Ovary (tissue), 9 donors: Measurements from ENCODE around the gene CNTN5. TPM values are rescaled to one million over a fixed set of nuclear protein-coding genes. Genes with fewer than 3 reads are reported as not detected.

Experiments
- DNase-seq, 5 donors: peaks; one replicate each; pipeline ENCODE4 v3.0.0-alpha.2; 2019 to 2020
- H3K27ac ChIP-seq, 2 donors: fragments of 200-600 bp; one replicate each; pipeline versions ENCODE4 v1.5.1 to v1.8.0; 2019 to 2022
- H3K27me3 ChIP-seq: fragments of 200-600 bp; one replicate; pipeline ENCODE4 v1.8.0; 2022
- H3K36me3 ChIP-seq: fragments of 200-600 bp; sonication (generic); one replicate; pipeline ENCODE4 v1.5.1; 2019
- H3K4me1 ChIP-seq: one replicate; pipeline ENCODE4 v1.8.1; 2013; ENCODE audit warnings: mild to moderate bottlenecking, moderate library complexity; ENCODE audit not compliant: insufficient read depth
- H3K4me3 ChIP-seq: fragments of 200-600 bp; sonication (generic); one replicate; pipeline ENCODE4 v1.5.1; 2017
- H3K9me3 ChIP-seq, 2 donors: fragments of 200-600 bp in 1 of 2; sonication (generic) in 1 of 2; one replicate each; pipeline versions ENCODE4 v1.5.1 to v1.8.1; 2013 to 2019; ENCODE audit warnings: mild to moderate bottlenecking in 1 of 2, moderate library complexity in 1 of 2
- EP300 ChIP-seq: sonication (generic); formaldehyde crosslinking; IDR thresholded peaks from one replicate; pipeline ENCODE4 v1.6.1; 2017; ENCODE audit warnings: antibody characterized with exemption
- POLR2A ChIP-seq: fragments of 450-650 bp; IDR thresholded peaks from one replicate; pipeline ENCODE4 v1.6.1; 2017; ENCODE audit warnings: antibody characterized with exemption, mild to moderate bottlenecking, moderate library complexity
- WGBS, 3 donors: extraction: QIAGEN DNeasy Blood & Tissue Kit in 1 of 3; methylation state at CpG; one replicate each; pipeline versions ENCODE4 v1.1.5 to v1.1.7; 2013 to 2017; 5-methylcytosine and 5-hydroxymethylcytosine counted together
- intact Hi-C, 4 donors: fragments of 100-400 bp; cut with DNase I; formaldehyde crosslinking; loops; one replicate each; pipeline versions ENCODE4 v1.11.0 to v1.15.1; 2022 to 2023
- polyA plus RNA-seq, 2 donors: library from polyadenylated mRNA; stranded (reverse); fragments of 200-250 nt in 1 of 2; fragments of 350-450 nt in 1 of 2; fragmentation: Illumina TruSeq in 1 of 2; extraction: RNeasy Lipid Tissue Mini Kit (QIAGEN cat#74804) in 1 of 2; gene quantifications; one replicate each; pipeline ENCODE4 v1.2.3, GENCODE V29; 2013 to 2014
- total RNA-seq, 7 donors: library from RNA; depleted of rRNA in 2 of 7; stranded (reverse); fragments of >200 nt in 2 of 7; fragmentation: NEBNext Ultra II Directional in 3 of 7; extraction: Animal tissue kit (Norgen Biotek cat#: 25700) in 3 of 7; gene quantifications; one replicate each; pipeline versions ENCODE4 v1.1.0 to v1.2.4, GENCODE V29; 2016 to 2023
- TF ChIP-seq, protein P1 (sequence below), 3 donors: fragments of 450-650 bp in 2 of 3; fragments of 200-600 bp in 1 of 3; IDR thresholded peaks; one replicate each; pipeline versions ENCODE4 v1.5.1 to v1.8.0; 2016 to 2022; ENCODE audit warnings: antibody characterized with exemption in 3 of 3, mild to moderate bottlenecking in 1 of 3
- donor health status: DM: no; HTN: no; CAD: no; lungs with moderate emphysema.
- donor health status: DM: no; HTN: no; CAD: no.
- donor health status: Bipolar disorder and iron deficiency.
- donor health status: DM: yes; HTN: yes; CAD: no.
- donor health status: DM: no; HTN: no; CAD: no.
- donor health status: DM: yes; HTN: yes; CAD: no.

CNTN5 gene
- total and polyA plus RNA-seq, 9 donors: 0.02 to 1.1 (median 0.15) TPM; not detected in 5

GRCh38 chr11:100319691-100320090 is 1298.9 kb downstream of the CNTN5 start:
- WGBS, 3 donors: 78 to 96% (median 93%) methylated on average over 3 of the region's 3 CpGs
- Histone ChIP-seq H3K27ac (no peak overlapping the region), H3K4me1 (no peaks in the 10 kb centered on the region), H3K9me3 (no peaks in the 10 kb centered on the region), H3K27me3 (no peaks in the 10 kb centered on the region), H3K36me3 (no peaks in the 10 kb centered on the region), H3K4me3 (no peak overlapping the region)
- TF ChIP-seq POLR2A (no peak), EP300 (no peak)
- TF ChIP-seq, protein P1, sequence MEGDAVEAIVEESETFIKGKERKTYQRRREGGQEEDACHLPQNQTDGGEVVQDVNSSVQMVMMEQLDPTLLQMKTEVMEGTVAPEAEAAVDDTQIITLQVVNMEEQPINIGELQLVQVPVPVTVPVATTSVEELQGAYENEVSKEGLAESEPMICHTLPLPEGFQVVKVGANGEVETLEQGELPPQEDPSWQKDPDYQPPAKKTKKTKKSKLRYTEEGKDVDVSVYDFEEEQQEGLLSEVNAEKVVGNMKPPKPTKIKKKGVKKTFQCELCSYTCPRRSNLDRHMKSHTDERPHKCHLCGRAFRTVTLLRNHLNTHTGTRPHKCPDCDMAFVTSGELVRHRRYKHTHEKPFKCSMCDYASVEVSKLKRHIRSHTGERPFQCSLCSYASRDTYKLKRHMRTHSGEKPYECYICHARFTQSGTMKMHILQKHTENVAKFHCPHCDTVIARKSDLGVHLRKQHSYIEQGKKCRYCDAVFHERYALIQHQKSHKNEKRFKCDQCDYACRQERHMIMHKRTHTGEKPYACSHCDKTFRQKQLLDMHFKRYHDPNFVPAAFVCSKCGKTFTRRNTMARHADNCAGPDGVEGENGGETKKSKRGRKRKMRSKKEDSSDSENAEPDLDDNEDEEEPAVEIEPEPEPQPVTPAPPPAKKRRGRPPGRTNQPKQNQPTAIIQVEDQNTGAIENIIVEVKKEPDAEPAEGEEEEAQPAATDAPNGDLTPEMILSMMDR (IDR thresholded peaks at IDR 0.05): no peak
- intact Hi-C loops: no loop called here
- no peak for DNase-seq

DNA sequence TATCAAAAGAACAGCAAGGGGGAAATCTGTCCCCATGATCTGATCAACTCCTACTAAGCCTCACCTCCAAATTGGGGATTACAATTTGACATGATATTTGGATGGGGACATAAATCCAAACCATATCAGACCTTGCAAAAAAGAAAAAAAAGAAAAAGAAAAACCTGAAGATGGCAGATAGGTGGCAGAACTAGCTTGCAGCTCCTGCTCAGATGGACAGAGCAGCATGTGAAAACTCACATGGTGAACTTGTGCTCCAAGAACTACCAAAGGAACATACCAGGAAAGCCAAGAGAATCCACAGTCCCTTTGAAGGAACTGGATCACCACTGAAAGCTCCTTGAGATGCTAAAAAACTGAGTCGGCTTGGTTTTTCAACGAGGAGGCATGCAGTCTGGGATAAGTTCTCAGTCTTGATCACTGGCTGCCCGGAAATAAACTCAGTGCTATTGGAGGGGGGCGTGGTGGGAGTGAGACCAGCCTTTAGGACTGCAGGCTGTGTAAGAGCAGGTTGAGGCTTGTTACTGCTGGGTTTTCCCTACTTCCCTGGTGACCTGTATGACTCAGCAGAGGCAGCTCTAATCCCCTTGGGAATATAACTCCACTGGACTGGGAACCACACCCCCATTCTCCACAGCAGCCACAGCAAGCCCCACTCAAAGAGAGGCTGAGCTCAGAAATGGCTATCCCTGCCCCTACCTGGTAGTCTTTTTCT is 1308.0 kb downstream of the CNTN5 start:
- H3K4me3 ChIP-seq: no peak overlapping the region
- no peaks in the 10 kb centered on the region for H3K4me1 ChIP-seq
- H3K36me3 ChIP-seq: no peaks in the 10 kb centered on the region
- no peak for DNase-seq
- no peak overlapping the region for H3K27ac ChIP-seq
- intact Hi-C loops: no loop called here
- H3K9me3 ChIP-seq: no peaks in the 10 kb centered on the region
- WGBS, 3 donors: 88 to 95% (median 93%) methylated on average over 4 of the region's 4 CpGs
- no peaks in the 10 kb centered on the region for H3K27me3 ChIP-seq
- TF ChIP-seq POLR2A (no peak), EP300 (no peak)
- TF ChIP-seq, protein P1 (IDR thresholded peaks at IDR 0.05): no peak

- no peak for DNase-seq
- no peak overlapping the region for H3K27ac ChIP-seq
- H3K4me1 ChIP-seq: no peaks in the 10 kb centered on the region
- no peak overlapping the region for H3K4me3 ChIP-seq
- TF ChIP-seq POLR2A (no peak), EP300 (no peak)
- TF ChIP-seq, protein P1 (IDR thresholded peaks at IDR 0.05): no peak
- H3K27me3 ChIP-seq: no peaks in the 10 kb centered on the region
- H3K36me3 ChIP-seq: no peaks in the 10 kb centered on the region
- no peaks in the 10 kb centered on the region for H3K9me3 ChIP-seq
- intact Hi-C loops: no loop called here
Measured at GRCh38 chr11:100329352-100329751, 1308.6 kb downstream of the CNTN5 start.

DNA sequence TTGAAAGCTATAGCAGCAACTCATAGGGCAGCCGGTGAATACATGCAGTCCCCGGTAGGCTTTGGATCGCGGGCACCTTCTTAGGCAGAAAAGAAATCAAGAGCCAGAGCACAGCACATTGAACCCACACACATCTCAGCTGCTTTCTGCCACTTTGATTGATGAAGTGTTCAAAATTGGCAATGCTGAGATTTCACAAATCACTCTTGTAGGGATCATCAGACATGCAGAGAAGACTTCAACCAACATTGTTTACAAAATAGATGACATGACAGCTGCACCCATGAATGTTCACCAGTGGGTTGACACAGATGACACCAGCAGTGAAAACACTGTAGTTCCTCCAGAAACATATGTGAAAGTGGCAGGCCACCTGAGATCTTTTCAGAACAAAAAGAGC is 1316.1 kb downstream of the CNTN5 start:
- intact Hi-C loops: no loop called here
- no peak for DNase-seq
- WGBS, 3 donors: 71 to 95% (median 86%) methylated on average over 4 of the region's 4 CpGs
- H3K27me3 ChIP-seq: no peaks in the 10 kb centered on the region
- no peak overlapping the region for H3K27ac ChIP-seq
- no peaks in the 10 kb centered on the region for H3K4me1 ChIP-seq
- TF ChIP-seq, protein P1 (IDR thresholded peaks at IDR 0.05): no peak
- TF ChIP-seq EP300: no peak
- no peak for TF ChIP-seq POLR2A
- no peaks in the 10 kb centered on the region for H3K36me3 ChIP-seq
- no peak overlapping the region for H3K4me3 ChIP-seq
- H3K9me3 ChIP-seq: no peaks in the 10 kb centered on the region
